Left colon (tissue), 2 donors: Measurements from ENCODE around the gene ADRA2C. TPM values are rescaled to one million over a fixed set of nuclear protein-coding genes. Genes with fewer than 3 reads are reported as not detected.

ENCODE experiments used
- total RNA-seq, 2 donors: library from RNA; stranded (reverse); fragmentation: NEBNext Ultra II Directional; extraction: Animal tissue kit (Norgen Biotek cat#: 25700); gene quantifications; one replicate each; pipeline ENCODE4 v1.2.1, GENCODE V29; 2021
- donor health status: DM: no; HTN: no; CAD: no.
- donor health status: DM: yes; HTN: yes; CAD: no.

The ADRA2C gene
- total RNA-seq, 2 donors from 2014 or later = 0.84 to 0.92 TPM

Other genes starting within 250 kb of the ADRA2C start
- gene LRPAP1, start 234.0 kb upstream of the ADRA2C start, total RNA-seq = 100 to 1,000 TPM; 146 to 155 TPM